AG10803 (cell line): ENCODE measurements around the gene UBXN7.
A peak's percentile ranks its signal among the peaks of the same experiment; 100 is the strongest.
"Not testable (repeated sequence)": the region's sequence is repeated elsewhere in the genome, so short reads cannot be mapped to it uniquely, and the experiment has no call there.

Source experiments
- DNase-seq: peaks from one replicate; pipeline ENCODE4 v3.0.0; 2010; ENCODE audit warnings: low read depth
- H3K4me3 ChIP-seq: 2 replicates; pipeline ENCODE4 v1.5.1; 2011; ENCODE audit warnings: mild to moderate bottlenecking, low read length, control low read depth
- CTCF ChIP-seq: conservative IDR thresholded peaks from 2 replicates; pipeline ENCODE4 v1.5.1; 2011; ENCODE audit warnings: mild to moderate bottlenecking, low read length, control low read depth, inconsistent platforms

Gene UBXN7

GRCh38 chr3:196360586-196360985 lies 71.6 kb downstream of the UBXN7 start:
- DNase-seq = peak; percentile 5
- no peak for TF ChIP-seq CTCF
- H3K4me3 ChIP-seq = no peak overlapping the region

- not testable (repeated sequence) for DNase-seq, H3K4me3 ChIP-seq
These were observed 73.7 kb downstream of the UBXN7 start for GRCh38 chr3:196358540-196358939.

- no peak for DNase-seq
- no peak for TF ChIP-seq CTCF
- H3K4me3 ChIP-seq = no peak overlapping the region
These were observed 74.3 kb downstream of the UBXN7 start for GRCh38 chr3:196357905-196358304.

GRCh38 chr3:196356556-196356955 lies 75.7 kb downstream of the UBXN7 start:
- TF ChIP-seq CTCF = no peak
- DNase-seq = no peak
- H3K4me3 ChIP-seq = no peak overlapping the region

GRCh38 chr3:196355668-196356067 lies 76.6 kb downstream of the UBXN7 start:
- TF ChIP-seq CTCF = no peak
- no peak overlapping the region for H3K4me3 ChIP-seq
- no peak for DNase-seq

- DNase-seq = no peak
- TF ChIP-seq CTCF = no peak
- H3K4me3 ChIP-seq = no peak overlapping the region
These were observed 78.1 kb downstream of the UBXN7 start for GRCh38 chr3:196354132-196354531.

GRCh38 chr3:196351541-196351940 lies 80.7 kb downstream of the UBXN7 start:
- TF ChIP-seq CTCF = no peak
- H3K4me3 ChIP-seq = no peak overlapping the region
- DNase-seq = no peak

- H3K4me3 ChIP-seq = no peak overlapping the region
- DNase-seq = no peak
- TF ChIP-seq CTCF = no peak
These were observed 82.2 kb downstream of the UBXN7 start for GRCh38 chr3:196350067-196350466.
